ENCODE results near the gene PRMT2. TPM values are rescaled to one million over a fixed set of nuclear protein-coding genes. Genes with fewer than 3 reads are reported as not detected.

The PRMT2 gene
- total RNA-seq, 1 experiment from 2014 or later: 53.7 TPM

DNA sequence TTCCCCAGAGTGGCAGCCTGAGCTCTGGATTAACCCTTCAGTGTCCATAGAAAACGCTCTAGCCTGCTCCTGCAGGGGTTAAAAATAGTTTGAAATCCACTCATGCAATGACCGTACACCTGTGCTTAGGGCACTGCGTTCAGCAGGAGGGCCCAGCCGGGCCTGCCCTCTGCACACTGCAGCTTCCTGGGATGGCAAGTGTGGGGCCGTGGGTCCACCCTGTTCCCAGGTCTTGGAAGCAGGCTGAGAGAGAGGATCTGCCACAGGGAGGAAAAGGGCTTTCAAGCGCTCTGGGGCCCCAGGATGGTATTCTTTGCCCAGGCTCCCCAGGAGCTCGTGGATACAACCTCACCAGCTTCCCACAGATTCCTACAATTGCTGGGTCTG lies 29.1 kb upstream of the PRMT2 start (continued):
- no peak for TF ChIP-seq ZBTB21 (CRISPR knock-in tag; IDR thresholded peaks at IDR 0.05; ENCODE audit: borderline replicate concordance)
- no peak for TF ChIP-seq ELF4 (CRISPR knock-in tag; IDR thresholded peaks at IDR 0.05; ENCODE audit: low read depth)
- no peak for TF ChIP-seq RORB (CRISPR knock-in tag; IDR thresholded peaks at IDR 0.05)

DNA sequence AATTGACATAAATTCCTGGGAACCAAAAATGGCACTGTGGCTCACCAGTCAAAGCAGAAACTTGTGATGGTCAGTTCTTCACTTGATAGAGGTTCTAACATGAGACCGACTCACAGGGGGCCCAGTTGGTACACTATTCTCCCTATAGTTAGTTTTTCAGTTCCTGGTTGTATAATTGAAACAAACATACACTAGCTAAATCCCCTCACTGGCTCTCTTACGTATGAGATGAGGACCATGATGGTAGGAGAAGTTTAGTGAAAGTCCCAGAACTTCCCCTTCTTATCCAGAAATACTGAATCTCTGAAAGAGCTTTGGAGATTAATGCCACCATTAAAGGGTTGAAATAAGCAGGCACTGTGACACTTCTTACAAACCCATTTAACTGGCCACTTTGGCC lies 27.8 kb upstream of the PRMT2 start:
- ChIA-PET POLR2A (no interaction called here), CTCF (no interaction called here)
- Mint-ChIP-seq H3K4me3 (no peak overlapping the region), H3K4me1 (peaks cover 27% of the 10 kb centered on the region), H3K36me3 (no peaks in the 10 kb centered on the region; the same call in 1 of the 2 replicates), H3K27ac (no peak overlapping the region), H3K9me3 (peaks cover 15% of the 10 kb centered on the region), H3K27me3 (ENCODE audit: low read depth) (peaks cover 6% of the 10 kb centered on the region)
- TF ChIP-seq, protein P1, sequence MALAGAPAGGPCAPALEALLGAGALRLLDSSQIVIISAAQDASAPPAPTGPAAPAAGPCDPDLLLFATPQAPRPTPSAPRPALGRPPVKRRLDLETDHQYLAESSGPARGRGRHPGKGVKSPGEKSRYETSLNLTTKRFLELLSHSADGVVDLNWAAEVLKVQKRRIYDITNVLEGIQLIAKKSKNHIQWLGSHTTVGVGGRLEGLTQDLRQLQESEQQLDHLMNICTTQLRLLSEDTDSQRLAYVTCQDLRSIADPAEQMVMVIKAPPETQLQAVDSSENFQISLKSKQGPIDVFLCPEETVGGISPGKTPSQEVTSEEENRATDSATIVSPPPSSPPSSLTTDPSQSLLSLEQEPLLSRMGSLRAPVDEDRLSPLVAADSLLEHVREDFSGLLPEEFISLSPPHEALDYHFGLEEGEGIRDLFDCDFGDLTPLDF (CRISPR knock-in tag; IDR thresholded peaks at IDR 0.05): no peak
- TF ChIP-seq SMAD3 (CRISPR knock-in tag; IDR thresholded peaks at IDR 0.05; ENCODE audit: borderline replicate concordance) (no peak), ZNF138 (CRISPR knock-in tag; conservative IDR thresholded peaks at IDR 0.05) (no peak), SMAD4 (CRISPR knock-in tag; IDR thresholded peaks at IDR 0.05) (no peak), ZNF317 (CRISPR knock-in tag; IDR thresholded peaks at IDR 0.05; ENCODE audit: borderline replicate concordance, low read depth) (no peak), FOXJ3 (CRISPR knock-in tag; IDR thresholded peaks at IDR 0.05; ENCODE audit: borderline replicate concordance) (no peak), RORB (CRISPR knock-in tag; IDR thresholded peaks at IDR 0.05) (no peak), FOXP1 (CRISPR knock-in tag; IDR thresholded peaks at IDR 0.05; ENCODE audit: borderline replicate concordance) (no peak), ELF4 (CRISPR knock-in tag; IDR thresholded peaks at IDR 0.05; ENCODE audit: low read depth) (no peak), NFYB (CRISPR knock-in tag; conservative IDR thresholded peaks at IDR 0.05; ENCODE audit: low read depth) (no peak), ZNF416 (CRISPR knock-in tag; IDR thresholded peaks at IDR 0.05) (no peak)
- TF ChIP-seq, protein P2, sequence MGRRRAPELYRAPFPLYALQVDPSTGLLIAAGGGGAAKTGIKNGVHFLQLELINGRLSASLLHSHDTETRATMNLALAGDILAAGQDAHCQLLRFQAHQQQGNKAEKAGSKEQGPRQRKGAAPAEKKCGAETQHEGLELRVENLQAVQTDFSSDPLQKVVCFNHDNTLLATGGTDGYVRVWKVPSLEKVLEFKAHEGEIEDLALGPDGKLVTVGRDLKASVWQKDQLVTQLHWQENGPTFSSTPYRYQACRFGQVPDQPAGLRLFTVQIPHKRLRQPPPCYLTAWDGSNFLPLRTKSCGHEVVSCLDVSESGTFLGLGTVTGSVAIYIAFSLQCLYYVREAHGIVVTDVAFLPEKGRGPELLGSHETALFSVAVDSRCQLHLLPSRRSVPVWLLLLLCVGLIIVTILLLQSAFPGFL (CRISPR knock-in tag; IDR thresholded peaks at IDR 0.05; ENCODE audit: borderline replicate concordance): no peak
- TF ChIP-seq, protein P3, sequence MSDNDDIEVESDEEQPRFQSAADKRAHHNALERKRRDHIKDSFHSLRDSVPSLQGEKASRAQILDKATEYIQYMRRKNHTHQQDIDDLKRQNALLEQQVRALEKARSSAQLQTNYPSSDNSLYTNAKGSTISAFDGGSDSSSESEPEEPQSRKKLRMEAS (CRISPR knock-in tag; IDR thresholded peaks at IDR 0.05): no peak
- TF ChIP-seq, protein P4, sequence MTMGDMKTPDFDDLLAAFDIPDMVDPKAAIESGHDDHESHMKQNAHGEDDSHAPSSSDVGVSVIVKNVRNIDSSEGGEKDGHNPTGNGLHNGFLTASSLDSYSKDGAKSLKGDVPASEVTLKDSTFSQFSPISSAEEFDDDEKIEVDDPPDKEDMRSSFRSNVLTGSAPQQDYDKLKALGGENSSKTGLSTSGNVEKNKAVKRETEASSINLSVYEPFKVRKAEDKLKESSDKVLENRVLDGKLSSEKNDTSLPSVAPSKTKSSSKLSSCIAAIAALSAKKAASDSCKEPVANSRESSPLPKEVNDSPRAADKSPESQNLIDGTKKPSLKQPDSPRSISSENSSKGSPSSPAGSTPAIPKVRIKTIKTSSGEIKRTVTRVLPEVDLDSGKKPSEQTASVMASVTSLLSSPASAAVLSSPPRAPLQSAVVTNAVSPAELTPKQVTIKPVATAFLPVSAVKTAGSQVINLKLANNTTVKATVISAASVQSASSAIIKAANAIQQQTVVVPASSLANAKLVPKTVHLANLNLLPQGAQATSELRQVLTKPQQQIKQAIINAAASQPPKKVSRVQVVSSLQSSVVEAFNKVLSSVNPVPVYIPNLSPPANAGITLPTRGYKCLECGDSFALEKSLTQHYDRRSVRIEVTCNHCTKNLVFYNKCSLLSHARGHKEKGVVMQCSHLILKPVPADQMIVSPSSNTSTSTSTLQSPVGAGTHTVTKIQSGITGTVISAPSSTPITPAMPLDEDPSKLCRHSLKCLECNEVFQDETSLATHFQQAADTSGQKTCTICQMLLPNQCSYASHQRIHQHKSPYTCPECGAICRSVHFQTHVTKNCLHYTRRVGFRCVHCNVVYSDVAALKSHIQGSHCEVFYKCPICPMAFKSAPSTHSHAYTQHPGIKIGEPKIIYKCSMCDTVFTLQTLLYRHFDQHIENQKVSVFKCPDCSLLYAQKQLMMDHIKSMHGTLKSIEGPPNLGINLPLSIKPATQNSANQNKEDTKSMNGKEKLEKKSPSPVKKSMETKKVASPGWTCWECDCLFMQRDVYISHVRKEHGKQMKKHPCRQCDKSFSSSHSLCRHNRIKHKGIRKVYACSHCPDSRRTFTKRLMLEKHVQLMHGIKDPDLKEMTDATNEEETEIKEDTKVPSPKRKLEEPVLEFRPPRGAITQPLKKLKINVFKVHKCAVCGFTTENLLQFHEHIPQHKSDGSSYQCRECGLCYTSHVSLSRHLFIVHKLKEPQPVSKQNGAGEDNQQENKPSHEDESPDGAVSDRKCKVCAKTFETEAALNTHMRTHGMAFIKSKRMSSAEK (CRISPR knock-in tag; IDR thresholded peaks at IDR 0.05; ENCODE audit: borderline replicate concordance): no peak
- ATAC-seq (no peak), DNase-seq (ENCODE audit: low spot score) (no peak)

DNA sequence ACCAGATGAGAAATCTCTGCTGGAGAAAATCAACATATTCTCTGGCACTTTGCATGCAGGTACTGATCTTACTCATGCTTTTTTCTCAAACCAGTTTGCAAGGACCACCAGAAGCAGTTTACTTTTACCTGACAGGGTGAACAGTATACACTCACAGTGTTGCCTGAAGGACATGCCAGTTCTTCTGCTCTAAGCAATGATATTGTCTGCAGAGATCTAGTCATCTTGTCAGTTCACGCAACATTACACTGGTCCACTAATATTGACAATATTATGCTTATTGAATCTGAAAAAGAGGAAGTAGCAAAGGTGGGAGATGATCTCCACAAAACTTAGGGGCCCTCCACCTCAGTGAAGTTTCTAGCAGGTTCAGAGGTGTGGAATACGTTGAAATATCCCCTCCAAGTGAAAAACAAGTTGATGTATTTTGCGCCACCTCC lies 26.8 kb upstream of the PRMT2 start:
- POLR2A ChIA-PET: no interaction called here
- peaks cover 18% of the 10 kb centered on the region for H3K4me1 Mint-ChIP-seq
- H3K36me3 Mint-ChIP-seq: no peaks in the 10 kb centered on the region; the same call in 1 of the 2 replicates
- no peak overlapping the region for H3K27ac Mint-ChIP-seq
- ATAC-seq (no peak), DNase-seq (ENCODE audit: low spot score) (no peak)
- H3K9me3 Mint-ChIP-seq: peaks cover 15% of the 10 kb centered on the region
- H3K4me3 Mint-ChIP-seq: no peak overlapping the region
- TF ChIP-seq RELA (CRISPR knock-in tag; IDR thresholded peaks at IDR 0.05; ENCODE audit: borderline replicate concordance): no peak
- TF ChIP-seq CREB1 (CRISPR knock-in tag; IDR thresholded peaks at IDR 0.05): no peak
- no peak for TF ChIP-seq TP53 (CRISPR knock-in tag; IDR thresholded peaks at IDR 0.05)
- TF ChIP-seq KAT7 (CRISPR knock-in tag; IDR thresholded peaks at IDR 0.05; ENCODE audit: borderline replicate concordance): no peak
- no peak for TF ChIP-seq CBFB (CRISPR knock-in tag; IDR thresholded peaks at IDR 0.05; ENCODE audit: low read depth)
- TF ChIP-seq NR3C1 (CRISPR knock-in tag; conservative IDR thresholded peaks at IDR 0.05; ENCODE audit: low read depth): no peak
- peaks cover 6% of the 10 kb centered on the region for H3K27me3 Mint-ChIP-seq (ENCODE audit: low read depth)
- CTCF ChIA-PET: no interaction called here
